HG03039 (cell line): ENCODE results near the gene MLF2.

Source experiments
- ATAC-seq: cut with Tn5 transposase; IDR thresholded peaks from one replicate; pipeline ENCODE4 v1.9.1; 2021; ENCODE audit warnings: mild to moderate bottlenecking, moderate library complexity; ENCODE audit not compliant: unreplicated experiment

The MLF2 gene

DNA sequence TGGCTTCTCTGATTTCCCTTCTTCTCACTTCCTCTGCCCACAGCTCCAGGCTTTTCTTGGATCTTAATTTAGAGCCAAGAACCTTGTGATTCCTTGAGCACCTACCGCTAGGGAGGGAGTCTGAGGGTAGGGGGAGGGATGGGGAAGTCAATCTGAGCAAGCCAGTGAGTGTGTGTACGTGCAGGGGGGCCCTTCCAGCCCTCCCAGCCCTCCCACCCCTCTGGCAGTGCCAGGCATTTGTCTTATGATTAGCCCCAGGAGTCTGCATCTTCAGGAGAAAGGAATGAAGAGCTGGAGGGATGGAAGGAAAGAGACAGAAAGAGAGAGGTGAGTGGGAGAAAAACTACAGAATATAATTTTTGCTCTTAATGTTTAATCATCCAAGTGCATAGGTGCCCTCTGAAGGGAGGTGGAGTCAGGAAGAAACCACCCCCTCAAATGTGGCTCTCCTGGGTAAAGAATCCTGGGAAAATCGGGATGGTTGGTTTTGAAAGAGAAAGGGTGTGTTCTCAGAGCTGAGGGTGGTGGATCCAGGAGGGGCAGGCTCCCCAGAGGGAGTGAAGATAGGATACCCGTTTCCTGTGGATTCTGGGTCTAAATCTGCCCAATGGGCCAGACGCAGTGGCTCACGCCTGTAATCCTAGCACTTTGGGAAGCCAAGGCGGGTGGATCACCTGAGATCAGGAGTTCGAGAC is 54.4 kb downstream of the MLF2 start:
- ATAC-seq: no peak
